DMS 273 (cell line): Measurements from ENCODE around the gene GTF3C6.
"Not testable (repeated sequence)": the region's sequence is repeated elsewhere in the genome, so short reads cannot be mapped to it uniquely, and the experiment has no call there.

ENCODE experiments used
- DNase-seq: peaks from one replicate; lab custom pipeline; 2025; ENCODE audit not compliant: unreplicated experiment; lab: John Stamatoyannopoulos, UW

The GTF3C6 gene

GRCh38 chr6:110958329-110959192, at the start of gene GTF3C6:
TSS of gene GTF3C6 (plus strand) at chr6:110958706. CDS start at chr6:110958770, 64 bp downstream.
- DNase-seq: peak; percentile 96

- DNase-seq: no peak
Measured at GRCh38 chr6:110930781-110931180, 27.7 kb upstream of the GTF3C6 start.

GRCh38 chr6:110933912-110934311, 24.6 kb upstream of the GTF3C6 start:
- DNase-seq: no peak

- no peak for DNase-seq
Measured at GRCh38 chr6:110934381-110934898, 24.1 kb upstream of the GTF3C6 start.

- no peak for DNase-seq
Measured at GRCh38 chr6:110935171-110935570, 23.3 kb upstream of the GTF3C6 start.

GRCh38 chr6:110938171-110938570, 20.3 kb upstream of the GTF3C6 start:
- no peak for DNase-seq

- DNase-seq: no peak
Measured at GRCh38 chr6:110939429-110940200, 18.9 kb upstream of the GTF3C6 start.

GRCh38 chr6:110944681-110945151, 13.8 kb upstream of the GTF3C6 start:
- DNase-seq: peak; percentile 18

- DNase-seq: no peak
Measured at GRCh38 chr6:110946498-110946897, 12.0 kb upstream of the GTF3C6 start.

GRCh38 chr6:110949679-110950285, 8.7 kb upstream of the GTF3C6 start:
- DNase-seq: peak; percentile 50

GRCh38 chr6:110950440-110950839, 8.1 kb upstream of the GTF3C6 start:
- no peak for DNase-seq

- DNase-seq: no peak
Measured at GRCh38 chr6:110951008-110951407, 7.5 kb upstream of the GTF3C6 start.

- DNase-seq: no peak
Measured at GRCh38 chr6:110951986-110952794, 6.3 kb upstream of the GTF3C6 start.

- no peak for DNase-seq
Measured at GRCh38 chr6:110953633-110954303, 4.7 kb upstream of the GTF3C6 start.

GRCh38 chr6:110960014-110960390, 1.5 kb downstream of the GTF3C6 start:
- DNase-seq: no peak

- not testable (repeated sequence) for DNase-seq
Measured at GRCh38 chr6:110962636-110963035, 4.1 kb downstream of the GTF3C6 start.

GRCh38 chr6:110965629-110966229, 7.2 kb downstream of the GTF3C6 start:
- DNase-seq: no peak

GRCh38 chr6:110968661-110969060, 10.2 kb downstream of the GTF3C6 start:
- not testable (repeated sequence) for DNase-seq

GRCh38 chr6:110971468-110971867, 13.0 kb downstream of the GTF3C6 start:
- DNase-seq: no peak
